Cerebellar cortex (tissue), 1 donor: ENCODE results near the gene IGSF3.
"Not testable (repeated sequence)": the region's sequence is repeated elsewhere in the genome, so short reads cannot be mapped to it uniquely, and the experiment has no call there.

Source experiments
- DNase-seq: peaks from one replicate; pipeline ENCODE4 v3.0.0-alpha.2; 2015; ENCODE audit warnings: low spot score

IGSF3 gene

DNA sequence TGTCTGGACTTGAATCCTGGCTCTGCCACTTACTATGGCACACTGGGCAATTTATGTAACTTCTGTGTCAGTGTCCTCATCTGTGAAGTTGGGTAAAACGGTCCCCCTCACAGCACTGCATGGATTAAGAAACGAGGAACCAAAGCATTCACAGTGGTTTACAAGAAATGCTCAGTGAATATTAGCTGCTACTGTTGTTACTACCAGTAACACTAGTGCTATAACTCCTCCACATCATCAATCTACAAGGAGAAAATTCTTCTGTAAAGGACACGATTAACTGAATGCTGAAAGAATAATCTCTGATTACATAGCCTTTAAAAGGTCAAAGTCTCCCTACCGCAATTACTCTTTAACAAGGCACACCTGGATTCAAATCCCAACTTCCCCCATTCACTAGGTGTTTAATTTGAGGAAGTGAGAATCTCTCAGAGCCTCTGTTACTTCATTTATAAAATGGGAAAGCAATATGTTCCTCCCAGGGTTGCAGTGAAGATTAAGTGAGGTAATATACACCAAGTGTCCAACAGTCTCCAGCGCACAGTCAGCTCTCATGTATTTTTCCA, 70.7 kb downstream of the IGSF3 start:
- not testable (repeated sequence) for DNase-seq

DNA sequence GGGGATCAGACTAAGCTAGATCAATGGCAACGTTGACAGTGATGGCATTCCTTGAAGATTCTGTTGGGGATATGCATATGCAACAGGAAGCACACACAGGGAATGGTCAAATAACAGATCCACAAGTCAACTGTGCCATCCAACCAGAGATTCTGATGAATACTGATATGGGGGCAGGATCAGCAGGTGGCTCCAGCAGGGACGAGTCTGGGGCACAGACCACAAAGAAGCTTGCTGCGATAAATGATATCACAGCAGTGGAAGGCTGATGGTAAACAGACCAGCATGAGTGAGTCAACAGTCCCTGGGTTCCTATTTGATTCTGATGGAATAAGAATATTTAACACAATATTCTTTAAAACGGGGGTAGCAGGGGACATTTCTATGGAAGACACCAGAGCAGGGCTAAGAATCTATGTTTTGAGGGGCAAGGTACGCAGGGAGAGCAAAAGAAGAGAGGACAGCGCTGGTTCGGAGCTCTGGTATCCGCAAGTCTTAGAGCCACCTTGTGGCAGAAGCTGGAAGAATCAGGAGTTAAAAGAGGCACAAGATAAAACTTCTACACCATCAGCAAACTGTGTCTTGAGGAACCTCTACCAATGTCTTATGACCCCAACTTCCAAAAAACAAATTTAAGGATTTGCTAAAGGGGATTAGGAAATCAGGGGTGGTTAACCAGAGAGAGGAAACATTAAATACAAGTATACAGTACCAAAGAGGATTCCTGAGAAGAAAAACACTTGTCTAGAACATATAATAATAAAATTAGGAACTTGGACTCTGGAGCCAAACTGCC, 71.4 kb downstream of the IGSF3 start:
- DNase-seq = peak; percentile 28

DNA sequence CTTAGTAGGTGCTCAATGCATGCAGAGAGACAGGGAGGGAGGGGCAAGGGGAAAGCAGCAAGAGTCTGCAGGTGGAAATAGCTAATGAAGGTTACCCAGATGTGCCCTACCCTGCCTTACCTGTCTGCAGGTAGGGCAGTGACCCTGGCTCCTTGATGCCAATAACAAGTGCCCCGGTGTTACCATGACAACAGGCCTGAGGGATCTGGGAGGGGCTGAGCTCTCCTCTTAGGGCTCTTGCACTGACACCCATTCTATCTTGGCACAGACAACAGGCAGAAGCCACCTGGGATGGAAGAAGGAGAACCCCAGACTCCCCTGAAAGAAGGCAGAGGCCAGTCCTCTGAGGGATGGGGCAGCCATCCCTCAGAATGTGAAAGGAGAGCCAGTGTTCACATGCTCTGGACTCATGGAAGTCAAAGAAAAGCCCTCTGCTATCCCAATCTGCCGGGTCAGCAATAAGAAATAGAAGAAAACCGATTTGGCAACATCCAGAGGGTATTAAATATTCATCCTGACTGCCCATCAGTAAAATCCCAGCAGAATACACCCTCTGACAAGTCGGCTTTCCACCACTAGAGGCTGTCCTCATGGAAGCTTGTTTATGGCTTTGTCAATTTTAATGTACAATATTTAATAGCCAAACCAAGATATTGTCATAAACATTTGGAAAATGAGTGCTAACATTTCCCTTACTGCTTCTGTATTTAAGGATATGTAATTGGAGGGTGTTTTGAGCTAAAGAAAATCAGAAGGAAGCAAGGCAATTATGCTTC, 72.3 kb downstream of the IGSF3 start:
- DNase-seq = not testable (repeated sequence)

DNA sequence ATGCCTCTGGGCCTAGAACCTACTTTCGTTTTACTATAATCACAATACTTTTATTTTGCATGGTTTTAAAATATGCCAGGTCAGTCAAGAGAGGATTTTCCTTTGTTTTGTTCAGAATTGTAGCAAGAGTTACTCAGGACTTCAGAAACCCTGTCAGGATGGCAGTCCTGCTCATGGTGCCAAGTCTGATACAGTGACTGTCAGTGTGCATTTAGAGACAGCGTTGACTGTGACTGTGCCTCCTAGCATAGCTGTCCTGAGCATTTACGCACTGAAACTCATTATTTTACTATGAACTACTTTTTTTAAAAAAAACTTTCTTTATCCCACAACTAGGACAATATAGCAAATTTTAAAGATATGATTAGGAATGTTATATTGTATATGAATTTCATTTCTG, 73.6 kb downstream of the IGSF3 start:
- not testable (repeated sequence) for DNase-seq

DNA sequence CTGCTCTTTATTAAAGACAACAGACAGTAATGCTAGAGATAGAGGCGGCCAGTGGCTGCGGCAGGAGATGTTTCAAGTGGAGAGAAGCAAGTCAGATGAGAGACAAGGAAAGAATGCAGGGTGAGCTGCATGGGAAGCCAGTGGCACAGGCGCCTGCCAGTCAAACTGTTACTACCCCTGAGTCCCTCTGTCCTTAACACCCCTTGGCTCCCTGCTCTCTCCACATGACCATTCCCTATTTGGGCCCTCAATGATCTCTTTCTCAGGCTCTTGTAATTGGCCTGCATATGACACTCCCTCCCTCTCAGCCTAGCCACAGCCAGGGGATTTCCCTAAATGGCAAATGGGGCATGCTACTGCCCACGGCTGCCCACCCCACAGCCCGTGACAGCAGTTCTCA, 74.1 kb downstream of the IGSF3 start:
- not testable (repeated sequence) for DNase-seq

DNA sequence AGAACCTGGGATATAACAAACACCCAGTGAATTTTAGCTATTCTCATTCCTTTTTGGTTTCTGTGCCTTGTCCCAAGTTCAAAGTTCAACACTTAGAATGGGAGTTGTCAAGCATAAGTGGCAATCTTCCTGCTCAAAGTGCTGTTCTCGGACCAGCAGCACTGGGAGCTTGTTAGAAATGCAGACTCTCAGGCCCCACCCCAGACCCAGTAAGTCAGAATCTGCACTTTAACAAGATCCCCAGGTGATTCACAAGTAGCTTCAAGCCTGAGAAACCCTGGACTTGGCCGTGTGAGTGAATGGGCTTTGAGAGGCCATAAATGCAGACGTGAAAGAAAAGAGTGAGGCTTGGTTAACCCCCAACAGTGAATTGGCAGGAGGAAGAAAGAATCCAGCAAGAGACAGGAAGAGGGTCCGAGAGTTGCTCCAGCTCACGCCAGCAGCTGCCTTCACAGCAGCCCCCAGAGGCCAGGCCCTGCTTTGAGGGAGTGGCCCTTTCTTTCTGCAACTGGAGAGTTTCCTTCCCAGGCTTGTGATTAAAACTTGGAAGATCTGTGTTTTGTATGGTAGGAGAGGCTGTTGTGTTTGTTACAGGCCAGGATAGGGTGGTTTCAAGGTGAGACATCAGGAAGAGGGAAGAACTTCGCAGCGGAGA, 75.5 kb downstream of the IGSF3 start:
- not testable (repeated sequence) for DNase-seq

DNA sequence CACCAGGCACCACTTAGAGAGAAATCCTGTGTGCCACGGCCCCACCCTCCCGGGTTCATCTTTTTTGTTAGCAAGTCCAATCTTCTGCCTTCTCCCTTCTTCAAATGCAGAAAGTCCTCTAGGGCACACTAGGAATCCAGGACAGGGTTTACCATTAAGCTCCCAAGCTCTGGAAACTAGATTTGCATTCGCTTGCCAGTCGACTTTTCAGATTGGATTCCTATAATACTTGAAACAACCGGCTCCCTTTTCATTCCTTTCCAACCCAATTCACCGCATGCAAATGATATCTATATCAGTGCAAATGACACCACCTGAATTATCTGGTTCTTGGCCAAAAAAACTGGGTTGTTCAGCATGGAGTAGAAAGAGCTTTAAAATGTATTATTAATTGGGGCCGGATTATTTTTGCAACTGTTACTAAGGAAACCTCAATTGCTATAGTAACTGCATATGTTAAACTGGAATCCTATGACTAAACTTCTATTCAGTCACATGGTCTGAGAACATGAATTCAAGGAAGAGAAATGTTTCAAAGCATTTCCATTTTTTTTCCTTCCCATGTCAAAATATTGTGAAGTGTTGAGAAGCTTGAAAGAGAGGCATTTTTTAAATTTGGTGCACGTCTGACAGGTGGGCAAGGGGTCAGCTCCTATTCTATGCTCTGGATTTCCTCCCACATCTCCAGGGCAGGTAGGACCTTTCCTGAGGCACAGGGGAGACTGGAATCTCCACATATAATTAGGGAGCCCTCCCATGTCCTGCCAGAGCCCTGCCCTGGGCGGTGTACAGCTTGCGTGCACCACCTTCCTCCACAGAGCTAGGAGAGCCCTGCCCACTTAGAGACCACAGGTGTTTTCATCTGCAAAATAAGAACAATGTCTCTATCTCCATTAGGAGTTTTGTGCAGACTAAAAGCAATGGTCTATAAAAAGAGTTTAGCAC, 76.3 kb downstream of the IGSF3 start:
- DNase-seq = not testable (repeated sequence)

DNA sequence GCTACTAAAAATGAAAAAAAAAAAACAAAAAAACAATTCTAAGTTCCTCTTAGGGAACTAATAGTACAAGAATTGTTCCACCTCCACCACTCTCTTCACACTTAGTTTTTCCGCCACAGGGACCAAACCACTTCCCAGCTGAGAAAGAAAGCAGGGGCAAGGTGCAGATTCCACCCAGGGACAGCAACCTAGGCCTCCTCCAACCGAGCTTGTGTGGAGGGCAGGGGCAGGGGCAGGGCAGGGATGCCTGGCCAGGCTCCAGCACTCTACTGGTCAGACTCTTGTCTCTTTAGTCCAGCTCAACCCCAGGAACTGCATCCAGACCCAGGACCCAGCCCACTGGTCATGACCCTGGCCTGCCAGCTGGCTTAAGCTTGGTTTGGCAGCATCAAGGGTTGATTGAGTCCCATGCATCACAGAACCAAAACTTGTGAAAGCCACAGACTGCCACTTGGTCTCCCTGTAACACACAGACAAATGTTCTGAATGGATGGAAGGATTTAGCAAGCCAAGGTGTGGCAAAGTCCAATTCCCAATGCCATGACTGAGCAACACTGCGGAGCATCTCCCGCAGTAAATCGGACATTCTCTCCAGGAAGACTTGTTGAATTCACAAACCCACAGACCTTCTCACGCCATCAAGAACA, 77.1 kb downstream of the IGSF3 start:
- not testable (repeated sequence) for DNase-seq

DNA sequence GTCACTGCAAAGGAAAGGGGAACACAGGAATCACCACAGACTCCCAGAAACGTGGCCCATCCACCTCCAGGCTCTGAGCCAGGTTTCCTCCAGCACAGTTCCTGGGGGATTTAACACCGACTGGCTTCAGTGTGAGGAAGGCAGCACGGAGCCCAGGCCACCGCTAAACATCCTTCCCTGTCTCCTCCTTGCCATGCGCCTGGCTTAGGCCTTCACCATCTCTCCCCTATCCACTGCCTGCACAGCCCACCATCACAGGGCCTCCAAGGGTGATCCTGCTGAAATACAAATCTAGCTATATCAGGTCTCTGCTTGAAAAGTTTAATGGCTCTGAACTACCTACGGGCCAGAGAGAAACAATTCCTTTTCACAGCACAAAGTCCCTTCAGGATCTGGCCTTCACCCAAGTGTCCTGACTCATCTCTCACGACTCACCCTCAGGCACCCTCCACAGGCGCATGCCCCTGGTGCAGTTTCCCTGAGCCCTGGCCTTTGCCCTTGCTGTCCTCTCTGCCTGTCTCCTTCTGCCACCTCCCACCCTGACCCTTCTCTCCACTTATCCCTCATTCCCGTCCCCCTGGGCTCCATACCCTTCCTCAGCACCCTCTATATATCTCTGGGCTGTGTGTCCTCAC, 78.3 kb downstream of the IGSF3 start:
- not testable (repeated sequence) for DNase-seq

DNA sequence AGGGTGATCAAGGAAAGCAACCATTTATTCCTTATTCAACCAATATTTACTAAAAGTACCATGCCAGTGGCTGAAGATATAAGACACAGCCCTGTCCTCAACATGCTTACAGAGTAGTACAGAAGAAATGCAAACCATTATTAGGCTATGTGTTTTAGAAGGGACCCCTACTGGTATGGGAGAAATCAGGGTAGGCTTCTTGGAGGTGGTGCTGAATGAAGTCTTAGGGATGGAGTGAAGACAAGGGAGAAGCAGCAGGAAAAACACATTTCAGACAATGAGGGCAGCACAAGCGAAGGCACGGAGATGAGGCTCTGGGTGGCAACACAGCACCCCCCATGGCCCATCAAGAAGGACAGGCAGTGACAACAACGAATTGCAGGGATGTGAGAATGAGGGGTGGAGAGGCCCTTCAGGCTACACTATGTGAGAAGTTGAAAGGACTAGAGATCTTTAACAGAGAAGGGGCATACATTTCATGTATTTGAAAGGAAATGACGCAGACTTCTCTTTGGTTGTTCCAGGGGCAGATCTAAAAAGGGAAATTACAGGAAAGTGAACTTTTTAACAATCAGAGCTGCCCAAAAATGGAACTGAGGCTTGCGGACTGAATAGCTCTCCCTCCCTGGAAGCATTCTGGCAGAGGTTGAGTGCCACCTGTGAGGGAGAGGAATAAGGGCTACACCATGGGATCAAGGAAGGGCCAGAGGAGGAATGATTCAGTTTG, 79.9 kb downstream of the IGSF3 start:
- DNase-seq = no peak

DNA sequence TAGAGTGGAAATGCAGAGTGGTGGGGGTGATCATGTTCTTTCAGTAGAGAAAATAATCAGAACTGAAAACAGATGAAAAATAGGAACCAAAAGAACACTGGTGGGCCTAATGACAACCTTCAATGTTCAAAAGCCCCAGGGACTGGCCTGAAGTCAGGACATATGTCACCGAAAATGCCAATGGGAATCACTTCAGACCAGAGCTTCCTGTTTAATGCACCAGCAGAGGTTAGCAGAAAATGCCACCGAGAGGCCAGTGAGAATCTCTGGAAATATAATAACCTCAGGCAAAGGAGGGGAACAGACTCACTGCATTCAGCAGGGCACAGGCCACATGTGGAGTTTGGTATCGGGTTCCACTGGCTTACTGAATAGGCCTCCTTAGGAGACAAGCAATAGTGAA, 80.8 kb downstream of the IGSF3 start:
- no peak for DNase-seq

DNA sequence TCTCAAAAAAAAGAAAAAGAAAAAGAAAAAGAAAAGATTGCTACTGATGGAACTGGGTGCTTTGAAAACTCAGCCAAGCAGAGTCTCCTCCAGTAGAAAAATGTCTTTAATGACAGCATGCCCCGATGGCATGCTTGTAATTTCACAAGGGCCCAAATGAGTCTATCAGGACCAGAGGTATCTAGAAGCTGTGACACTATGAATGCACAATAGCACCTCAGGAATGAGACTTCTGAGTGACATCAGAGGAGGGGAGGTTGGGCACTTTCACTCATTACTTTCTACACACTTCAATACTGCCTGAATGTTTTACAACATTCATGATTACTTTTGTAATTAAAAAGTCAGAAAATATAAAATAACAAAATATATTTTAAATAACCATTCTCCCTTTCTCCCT, 81.6 kb downstream of the IGSF3 start:
- no peak for DNase-seq

DNA sequence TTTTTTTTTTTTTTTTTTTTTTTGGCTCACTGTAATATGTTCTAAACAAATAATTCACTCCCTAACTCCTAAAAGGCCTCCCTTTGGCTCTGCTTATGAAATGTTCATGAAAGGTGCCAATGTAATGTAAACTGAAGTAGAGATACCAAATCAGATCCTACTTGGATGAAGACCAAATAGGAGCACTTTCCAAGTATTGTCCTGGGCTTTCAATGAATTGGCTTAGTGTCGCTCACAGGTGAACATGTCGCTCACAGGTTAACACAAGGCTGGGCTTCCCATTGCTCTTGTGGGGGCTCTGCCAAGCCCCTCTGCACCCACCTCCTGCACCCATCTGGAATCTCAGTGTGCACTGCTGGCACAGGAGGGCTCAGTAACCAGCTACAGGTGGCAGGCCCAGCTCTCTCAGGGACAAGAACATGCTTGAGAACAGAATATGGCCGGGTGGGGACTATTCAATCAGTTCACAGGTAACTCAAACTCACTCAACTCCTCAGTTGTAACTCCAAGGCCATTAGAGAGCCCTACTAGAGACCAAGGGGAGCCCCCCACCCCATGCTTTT, 86.1 kb downstream of the IGSF3 start:
- no peak for DNase-seq

DNA sequence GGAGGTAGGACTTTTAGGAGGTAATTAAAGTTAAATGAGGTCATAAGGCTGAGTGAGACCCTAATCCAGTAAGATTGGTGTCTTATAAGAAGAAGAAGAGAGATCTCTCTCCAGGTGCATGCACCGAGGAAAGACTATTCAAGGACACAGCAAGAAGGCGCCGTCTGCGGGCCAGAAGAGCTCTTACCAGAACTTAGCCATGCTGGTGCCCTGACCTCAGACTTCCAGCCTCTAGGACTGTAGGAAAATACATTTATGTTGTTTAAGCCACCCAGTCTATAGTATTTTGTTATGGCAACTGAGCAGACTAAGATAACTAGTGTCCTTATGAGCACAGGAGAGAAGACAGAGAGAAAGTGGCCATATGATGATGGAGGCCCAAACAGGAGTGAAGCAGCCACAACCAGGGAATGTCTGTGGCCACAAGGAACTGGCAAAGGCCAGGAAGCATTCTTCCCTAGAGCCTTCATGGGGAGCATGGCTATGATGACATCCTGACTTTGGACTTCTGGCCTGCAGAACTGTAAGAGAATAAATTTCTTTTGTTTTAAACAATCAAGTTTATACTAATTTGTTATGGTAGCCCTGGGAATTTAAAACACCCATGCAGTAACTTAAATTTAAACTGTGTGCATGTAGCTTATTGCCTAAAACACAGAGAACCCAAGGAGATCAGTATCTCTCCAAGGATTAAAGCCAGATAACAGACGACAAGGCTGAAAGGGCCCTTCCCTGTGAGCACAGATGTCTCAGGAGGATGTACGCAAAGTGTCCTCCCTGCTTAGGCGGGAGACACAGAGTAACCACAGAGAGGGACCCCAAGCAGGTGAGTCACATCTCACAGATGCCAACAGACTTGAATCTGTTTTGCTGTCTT, 86.8 kb downstream of the IGSF3 start:
- no peak for DNase-seq

DNA sequence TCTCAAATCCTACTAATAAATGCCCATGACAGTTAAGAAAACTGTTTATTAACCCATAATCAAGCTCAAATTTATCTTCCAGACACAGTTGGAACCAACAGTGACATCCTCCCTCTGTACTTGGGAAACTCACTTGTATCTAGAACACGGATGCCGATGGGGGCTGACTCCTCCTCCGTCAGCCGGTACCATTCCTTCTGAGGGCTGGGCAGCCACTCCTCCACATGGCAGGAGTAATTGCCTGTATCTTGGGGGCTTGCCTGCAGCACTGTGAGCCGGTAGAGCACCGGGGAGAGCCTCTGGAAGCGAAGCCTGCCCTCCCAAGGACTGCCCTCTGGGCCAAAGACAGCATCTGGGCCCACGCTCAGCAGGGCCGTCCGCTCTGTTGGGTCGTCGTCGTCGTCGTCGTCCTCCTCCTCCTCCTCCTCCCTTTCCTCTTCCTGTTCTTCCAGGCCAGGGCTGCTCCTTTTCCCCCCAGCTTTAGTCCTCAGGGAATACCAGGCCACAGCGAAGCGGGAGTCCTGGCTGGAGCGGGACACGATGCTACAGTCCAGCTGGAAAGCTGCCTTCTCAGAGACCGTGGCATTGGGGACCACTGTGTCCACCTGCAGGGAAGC, 88.2 kb downstream of the IGSF3 start:
- no peak for DNase-seq

DNA sequence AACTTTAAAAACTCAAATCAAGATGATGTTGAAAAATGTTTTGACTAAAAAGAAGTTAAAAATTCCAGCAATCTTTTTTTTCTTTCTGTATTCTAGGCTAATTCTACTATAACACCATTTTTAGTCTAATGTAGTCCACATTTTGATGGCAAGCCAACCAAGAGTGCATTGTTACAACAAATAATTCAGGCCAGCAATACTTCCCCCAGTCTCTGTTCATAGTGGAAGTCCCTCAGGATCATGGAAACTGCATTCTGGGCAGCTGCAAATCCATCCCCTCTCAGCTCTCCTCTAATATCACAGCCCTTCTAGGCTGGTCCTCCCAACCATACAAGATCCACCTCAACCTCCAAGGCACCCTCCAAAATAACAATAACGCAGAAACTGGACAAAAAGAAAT, 89.0 kb downstream of the IGSF3 start:
- DNase-seq = no peak

DNA sequence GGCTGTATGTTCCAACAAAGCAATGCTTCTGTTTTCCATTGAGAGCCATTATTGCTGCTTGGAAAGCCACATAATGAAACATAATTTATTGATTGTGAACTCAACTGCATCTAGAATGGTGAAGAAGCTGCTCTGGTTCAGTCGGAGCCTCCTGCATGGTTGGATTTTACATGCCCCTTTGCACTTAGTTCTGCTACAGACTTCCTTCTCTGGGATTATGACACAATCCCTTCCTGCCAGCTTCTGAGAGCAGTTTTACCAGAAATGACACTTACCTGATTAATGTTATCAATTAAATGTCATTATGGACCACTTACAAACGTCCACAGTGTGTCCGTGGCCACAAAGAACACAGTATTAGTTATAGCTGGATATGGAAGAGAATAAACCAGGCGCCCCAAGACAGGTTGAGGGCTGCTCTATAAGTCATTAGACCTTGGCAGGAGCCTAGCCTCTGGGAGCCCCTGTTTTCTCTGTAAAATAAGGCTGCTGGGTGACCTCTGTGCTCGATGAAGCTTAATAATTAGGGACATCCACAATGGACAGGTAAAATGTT, 89.7 kb downstream of the IGSF3 start:
- no peak for DNase-seq
